Peyer's patch (tissue), 4 donors: ENCODE data around the gene SLC35D2. TPM values are rescaled to one million over a fixed set of nuclear protein-coding genes. Genes with fewer than 3 reads are reported as not detected.

ENCODE experiments used
- DNase-seq, 3 donors: peaks; one replicate each; pipeline ENCODE4 v3.0.0-alpha.2; 2017 to 2019
- H3K27ac ChIP-seq, 4 donors: fragments of 200-600 bp; sonication (generic); one replicate each; pipeline ENCODE4 v1.5.1; 2016 to 2019
- H3K27me3 ChIP-seq, 2 donors: fragments of 200-600 bp; sonication (generic); one replicate each; pipeline ENCODE4 v1.5.1; 2019
- H3K36me3 ChIP-seq, 3 donors: fragments of 200-600 bp; sonication (generic); one replicate each; pipeline ENCODE4 v1.5.1; 2016 to 2019
- H3K4me1 ChIP-seq, 4 donors: fragments of 200-600 bp; sonication (generic); one replicate each; pipeline ENCODE4 v1.5.1; 2016 to 2019
- H3K4me3 ChIP-seq, 4 donors: fragments of 200-600 bp; sonication (generic); 1 replicate in 3 of 4; 2 replicates in 1 of 4; pipeline ENCODE4 v1.5.1; 2016 to 2019; ENCODE audit warnings: mild to moderate bottlenecking in 1 of 4
- H3K9me3 ChIP-seq, 4 donors: fragments of 200-600 bp; sonication (generic); one replicate each; pipeline ENCODE4 v1.5.1; 2016 to 2019; ENCODE audit warnings: mild to moderate bottlenecking in 1 of 4
- POLR2A ChIP-seq, 2 donors: fragments of 450-650 bp; IDR thresholded peaks; one replicate each; pipeline ENCODE4 v1.5.1; 2017; ENCODE audit warnings: antibody characterized with exemption in 2 of 2, mild to moderate bottlenecking in 2 of 2, moderate library complexity in 2 of 2
- total RNA-seq, 4 donors: library from RNA; depleted of rRNA; stranded (reverse); fragments of >200 nt; gene quantifications; one replicate each; pipeline ENCODE4 v1.1.0, GENCODE V29; 2016
- TF ChIP-seq, protein P1 (sequence below), 6 experiments: fragments of 450-650 bp in 4 of 6; fragments of 200-600 bp in 2 of 6; sonication (generic) in 1 of 6; IDR thresholded peaks; one replicate each; pipeline ENCODE4 v1.5.1; 2017 to 2019; ENCODE audit warnings: antibody characterized with exemption in 6 of 6, mild to moderate bottlenecking in 3 of 6, moderate library complexity in 1 of 6

Gene SLC35D2
- total RNA-seq, 4 donors from 2014 or later, result 38.8 to 140 (median 84.9) TPM

- Histone ChIP-seq H3K4me3 (peak overlapping the region; percentile 64 to 97 (median 84)), H3K36me3 (no peaks in the 10 kb centered on the region), H3K9me3 (no peaks in the 10 kb centered on the region), H3K4me1 (peaks cover 0 to 38% (median 0%) of the 10 kb centered on the region in 4 donors), H3K27ac (peak overlapping the region; percentile 75 to 97 (median 92)), H3K27me3 (no peaks in the 10 kb centered on the region)
- TF ChIP-seq, protein P1, sequence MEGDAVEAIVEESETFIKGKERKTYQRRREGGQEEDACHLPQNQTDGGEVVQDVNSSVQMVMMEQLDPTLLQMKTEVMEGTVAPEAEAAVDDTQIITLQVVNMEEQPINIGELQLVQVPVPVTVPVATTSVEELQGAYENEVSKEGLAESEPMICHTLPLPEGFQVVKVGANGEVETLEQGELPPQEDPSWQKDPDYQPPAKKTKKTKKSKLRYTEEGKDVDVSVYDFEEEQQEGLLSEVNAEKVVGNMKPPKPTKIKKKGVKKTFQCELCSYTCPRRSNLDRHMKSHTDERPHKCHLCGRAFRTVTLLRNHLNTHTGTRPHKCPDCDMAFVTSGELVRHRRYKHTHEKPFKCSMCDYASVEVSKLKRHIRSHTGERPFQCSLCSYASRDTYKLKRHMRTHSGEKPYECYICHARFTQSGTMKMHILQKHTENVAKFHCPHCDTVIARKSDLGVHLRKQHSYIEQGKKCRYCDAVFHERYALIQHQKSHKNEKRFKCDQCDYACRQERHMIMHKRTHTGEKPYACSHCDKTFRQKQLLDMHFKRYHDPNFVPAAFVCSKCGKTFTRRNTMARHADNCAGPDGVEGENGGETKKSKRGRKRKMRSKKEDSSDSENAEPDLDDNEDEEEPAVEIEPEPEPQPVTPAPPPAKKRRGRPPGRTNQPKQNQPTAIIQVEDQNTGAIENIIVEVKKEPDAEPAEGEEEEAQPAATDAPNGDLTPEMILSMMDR (IDR thresholded peaks at IDR 0.05), result no peak
- DNase-seq, result no peak
These were observed 709 bp downstream of the SLC35D2 start for GRCh38 chr9:96382839-96383164.

- Histone ChIP-seq H3K4me3 (peak overlapping the region in 2 of 4 donors; percentile 94 to 97), H3K9me3 (no peaks in the 10 kb centered on the region), H3K27ac (peak overlapping the region in 2 of 4 donors; percentile 89 to 95), H3K36me3 (no peaks in the 10 kb centered on the region), H3K27me3 (no peaks in the 10 kb centered on the region), H3K4me1 (peaks cover 0 to 43% (median 0%) of the 10 kb centered on the region in 4 donors)
- DNase-seq, result peak in 1 of 3 donors; percentile 57
- no peak for TF ChIP-seq POLR2A (IDR thresholded peaks at IDR 0.05)
- TF ChIP-seq, protein P1 (IDR thresholded peaks at IDR 0.05), result no peak
These were observed 1.3 kb downstream of the SLC35D2 start for GRCh38 chr9:96382175-96382574.

DNA sequence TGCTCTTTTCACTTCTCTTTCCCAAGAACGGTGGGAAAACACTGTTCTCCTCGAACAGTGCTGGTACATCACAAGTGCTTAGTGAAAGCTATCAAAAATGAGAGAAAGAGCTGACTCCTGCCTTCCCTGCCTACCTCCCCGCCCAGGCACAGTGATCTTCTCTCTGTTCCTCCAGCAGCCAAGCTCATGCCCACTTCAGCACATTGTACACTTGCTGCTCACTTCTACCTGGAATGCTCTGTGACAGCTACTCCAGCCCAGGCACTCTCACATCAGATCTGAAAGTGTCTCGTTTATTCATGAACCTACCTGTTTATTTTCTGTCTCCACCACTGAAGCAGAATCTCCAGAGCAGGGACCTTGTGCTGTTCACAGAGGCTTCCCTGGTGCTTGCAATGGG is 1.8 kb downstream of the SLC35D2 start:
- TF ChIP-seq POLR2A (IDR thresholded peaks at IDR 0.05), result no peak
- TF ChIP-seq, protein P1 (IDR thresholded peaks at IDR 0.05), result no peak
- H3K27ac ChIP-seq, result no peak overlapping the region
- no peaks in the 10 kb centered on the region for H3K27me3 ChIP-seq
- peak overlapping the region in 2 of 4 donors; percentile 24 to 97 for H3K4me3 ChIP-seq
- H3K36me3 ChIP-seq, result no peaks in the 10 kb centered on the region
- peaks cover 0 to 46% (median 0%) of the 10 kb centered on the region in 4 donors for H3K4me1 ChIP-seq
- DNase-seq, result no peak
- no peaks in the 10 kb centered on the region for H3K9me3 ChIP-seq

- no peaks in the 10 kb centered on the region for H3K36me3 ChIP-seq
- no peak overlapping the region for H3K27ac ChIP-seq
- no peaks in the 10 kb centered on the region for H3K9me3 ChIP-seq
- peak overlapping the region in 1 of 4 donors; percentile 97 for H3K4me3 ChIP-seq
- no peaks in the 10 kb centered on the region for H3K27me3 ChIP-seq
- TF ChIP-seq, protein P1 (IDR thresholded peaks at IDR 0.05), result no peak
- no peak for TF ChIP-seq POLR2A (IDR thresholded peaks at IDR 0.05)
- peaks cover 0 to 46% (median 0%) of the 10 kb centered on the region in 4 donors for H3K4me1 ChIP-seq
- no peak for DNase-seq
These were observed 2.4 kb downstream of the SLC35D2 start for GRCh38 chr9:96381125-96381524.

- no peak overlapping the region for H3K4me3 ChIP-seq
- no peaks in the 10 kb centered on the region for H3K27me3 ChIP-seq
- TF ChIP-seq, protein P1 (IDR thresholded peaks at IDR 0.05), result no peak
- no peak for TF ChIP-seq POLR2A (IDR thresholded peaks at IDR 0.05)
- DNase-seq, result no peak
- H3K4me1 ChIP-seq, result peaks cover 0 to 44% (median 0%) of the 10 kb centered on the region in 4 donors
- no peak overlapping the region for H3K27ac ChIP-seq
- H3K36me3 ChIP-seq, result no peaks in the 10 kb centered on the region
- H3K9me3 ChIP-seq, result no peaks in the 10 kb centered on the region
These were observed 4.0 kb downstream of the SLC35D2 start for GRCh38 chr9:96379461-96379860.

GRCh38 chr9:96378187-96378586 is 5.3 kb downstream of the SLC35D2 start:
- Histone ChIP-seq H3K36me3 (no peaks in the 10 kb centered on the region), H3K9me3 (no peaks in the 10 kb centered on the region), H3K4me3 (no peak overlapping the region), H3K27ac (peak overlapping the region in 1 of 4 donors; percentile 37), H3K4me1 (peaks cover 0 to 37% (median 0%) of the 10 kb centered on the region in 4 donors), H3K27me3 (no peaks in the 10 kb centered on the region)
- no peak for TF ChIP-seq POLR2A (IDR thresholded peaks at IDR 0.05)
- TF ChIP-seq, protein P1 (IDR thresholded peaks at IDR 0.05), result no peak
- no peak for DNase-seq
